Measurements from ENCODE around the gene CHTF18.
"Not testable (repeated sequence)": the region's sequence is repeated elsewhere in the genome, so short reads cannot be mapped to it uniquely, and the experiment has no call there.

CHTF18 gene

DNA sequence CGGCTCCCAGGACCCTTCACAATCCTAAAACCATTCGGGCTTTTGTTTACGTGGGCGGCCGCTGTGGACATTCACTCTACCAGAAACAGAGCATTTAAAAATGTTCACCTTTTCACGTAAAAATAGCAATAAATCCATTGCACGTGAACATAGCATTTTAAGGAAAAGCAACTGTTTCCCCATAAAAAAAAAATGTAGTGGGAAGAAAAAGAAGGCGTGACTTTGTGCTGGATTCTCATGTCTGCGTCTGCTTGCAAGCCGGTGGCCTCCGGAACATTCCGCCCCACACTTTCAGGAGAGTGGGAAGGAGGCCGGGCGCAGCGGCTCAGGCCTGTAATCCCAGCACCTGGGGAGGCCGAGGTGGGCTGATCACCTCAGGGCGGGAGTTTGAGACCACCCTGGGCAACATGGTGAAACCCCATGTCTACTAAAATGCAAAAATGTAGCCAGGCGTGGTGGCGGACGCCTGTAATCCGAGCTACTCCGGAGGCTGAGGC lies 25.5 kb downstream of the CHTF18 start:
- no peak for DNase-seq

DNA sequence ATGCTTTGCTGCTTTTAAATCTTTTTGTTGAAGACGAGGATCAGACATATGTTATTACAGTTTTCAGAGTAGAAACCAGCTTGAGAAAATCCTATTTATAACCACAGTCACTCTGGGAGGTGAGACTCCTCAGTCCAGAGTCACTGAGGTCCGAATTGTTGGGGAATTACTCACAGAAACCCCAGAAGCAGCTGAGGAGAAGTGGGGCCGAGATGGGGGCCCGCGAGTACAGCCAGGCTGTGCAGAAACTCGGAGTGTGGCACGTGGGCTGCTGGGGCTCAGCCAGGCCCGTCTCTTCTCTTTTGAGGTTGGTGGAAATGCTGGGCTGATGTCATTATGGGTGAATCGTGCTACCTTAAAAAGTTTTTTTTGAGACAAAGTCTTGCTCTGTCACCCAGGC lies 26.6 kb downstream of the CHTF18 start:
- DNase-seq = no peak

- no peak for DNase-seq
Observed at GRCh38 chr16:815861-816260, 27.4 kb downstream of the CHTF18 start.

GRCh38 chr16:817001-817906 lies 28.8 kb downstream of the CHTF18 start:
- DNase-seq = no peak

- no peak for DNase-seq
Observed at GRCh38 chr16:818132-818531, 29.7 kb downstream of the CHTF18 start.

DNA sequence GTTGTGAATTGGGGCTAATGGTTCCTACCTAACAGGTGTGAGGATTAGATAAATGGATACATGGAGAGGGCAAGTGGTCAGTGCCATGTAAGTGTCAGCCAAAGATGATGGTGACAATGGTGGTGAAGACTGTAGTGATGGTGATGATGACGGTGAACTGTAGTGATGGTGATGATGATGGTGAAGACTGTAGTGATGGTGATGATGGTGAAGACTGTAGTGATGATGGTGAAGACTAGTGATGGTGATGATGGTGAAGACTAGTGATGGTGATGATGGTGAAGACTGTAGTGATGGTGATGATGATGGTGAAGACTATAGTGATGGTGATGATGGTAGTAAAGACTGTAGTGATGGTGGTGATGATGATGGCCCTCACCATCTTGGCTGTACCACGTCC lies 30.2 kb downstream of the CHTF18 start:
- no peak for DNase-seq

DNA sequence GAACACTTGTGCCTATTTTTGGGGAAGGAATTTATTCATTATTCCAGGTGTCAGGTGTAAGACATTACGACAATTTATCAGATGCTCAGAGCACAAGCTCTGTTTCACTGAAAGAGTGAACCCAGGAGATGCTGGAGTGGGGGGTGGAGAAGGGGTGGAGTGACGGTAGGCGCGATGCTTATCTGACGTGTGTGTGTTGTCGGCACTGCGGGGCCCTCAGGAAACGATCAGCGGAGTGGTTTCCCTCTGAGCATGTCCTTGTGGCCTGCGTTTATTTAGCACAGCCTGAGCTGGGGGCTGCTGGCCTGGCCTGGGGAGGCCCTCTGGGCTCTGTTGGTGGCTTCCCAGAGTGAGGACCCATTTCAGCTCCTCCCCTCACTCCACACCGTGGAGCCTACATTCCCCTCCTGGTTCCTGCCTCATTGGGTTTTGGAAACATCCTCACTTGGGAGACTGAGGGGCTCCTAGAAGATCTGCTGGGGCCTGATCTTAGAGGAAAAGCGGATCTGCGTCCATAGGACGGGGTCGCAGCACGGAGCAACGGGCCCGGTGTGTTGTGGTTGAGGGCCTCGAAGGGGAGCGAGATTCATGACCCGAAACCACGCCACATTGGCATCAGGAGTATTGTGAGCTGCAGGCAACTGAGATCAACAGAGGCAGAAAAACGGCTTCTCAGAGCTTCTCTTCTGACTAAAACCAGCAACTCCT lies 31.1 kb downstream of the CHTF18 start:
- no peak for DNase-seq

- DNase-seq = not testable (repeated sequence)
Observed at GRCh38 chr16:820044-820408, 31.6 kb downstream of the CHTF18 start.

- no peak for DNase-seq
Observed at GRCh38 chr16:820748-821147, 32.3 kb downstream of the CHTF18 start.

DNA sequence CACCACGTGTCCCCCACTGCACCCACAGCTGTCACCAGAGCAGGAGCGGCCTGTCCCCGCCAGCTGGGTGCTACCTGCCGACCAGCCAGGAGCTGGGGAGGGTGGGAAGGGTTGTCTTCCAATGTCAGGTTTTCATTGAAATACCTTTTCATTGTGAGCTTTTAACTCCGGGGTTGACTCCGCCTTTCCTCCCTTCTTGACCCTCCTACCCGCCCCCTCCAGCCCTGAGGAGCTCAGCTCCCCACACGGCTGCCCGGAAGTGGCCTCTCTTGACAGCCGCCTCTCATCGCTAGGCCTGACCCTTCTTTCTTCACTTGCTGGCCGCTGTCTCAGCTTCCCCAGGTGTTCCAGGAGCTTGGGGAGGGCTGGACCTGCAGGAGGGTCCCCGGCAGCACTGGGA lies 33.3 kb downstream of the CHTF18 start:
- DNase-seq = no peak

DNA sequence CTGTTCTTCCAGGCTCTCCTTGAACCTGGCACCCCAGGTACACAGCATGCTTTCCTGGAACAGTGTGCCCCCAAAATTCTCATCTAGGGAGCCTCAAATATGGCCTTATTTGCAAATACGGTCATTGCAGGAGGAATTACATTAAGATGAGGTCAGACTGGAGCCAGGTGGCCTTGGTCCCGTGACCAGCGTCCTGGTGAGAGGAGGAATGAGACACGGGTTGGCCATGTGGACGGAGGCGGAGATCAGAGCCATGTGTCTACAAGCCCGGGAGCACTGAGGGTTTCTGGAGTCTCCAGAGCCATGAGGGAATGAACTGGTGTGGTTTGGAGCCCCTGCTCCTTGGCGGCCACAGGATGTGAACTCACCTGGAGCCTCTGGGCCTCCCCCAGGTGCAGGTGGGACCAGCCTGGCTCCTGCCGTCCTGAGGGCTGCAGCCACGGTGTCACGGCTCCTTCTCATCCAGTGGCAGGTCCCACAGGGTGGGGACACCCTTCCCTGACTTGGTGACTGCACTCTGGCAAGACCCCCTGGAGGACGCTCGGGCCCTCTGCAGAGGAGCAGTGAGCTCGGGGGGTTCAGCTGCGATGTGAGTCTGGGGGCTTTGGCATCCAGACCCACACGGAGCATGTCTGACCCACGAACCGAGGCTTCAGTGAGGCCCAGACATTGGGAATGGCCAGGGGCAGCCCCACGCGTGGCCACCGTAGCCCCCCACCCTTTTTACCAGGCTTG lies 33.9 kb downstream of the CHTF18 start:
- no peak for DNase-seq

GRCh38 chr16:822909-823297 lies 34.5 kb downstream of the CHTF18 start:
- DNase-seq = no peak

DNA sequence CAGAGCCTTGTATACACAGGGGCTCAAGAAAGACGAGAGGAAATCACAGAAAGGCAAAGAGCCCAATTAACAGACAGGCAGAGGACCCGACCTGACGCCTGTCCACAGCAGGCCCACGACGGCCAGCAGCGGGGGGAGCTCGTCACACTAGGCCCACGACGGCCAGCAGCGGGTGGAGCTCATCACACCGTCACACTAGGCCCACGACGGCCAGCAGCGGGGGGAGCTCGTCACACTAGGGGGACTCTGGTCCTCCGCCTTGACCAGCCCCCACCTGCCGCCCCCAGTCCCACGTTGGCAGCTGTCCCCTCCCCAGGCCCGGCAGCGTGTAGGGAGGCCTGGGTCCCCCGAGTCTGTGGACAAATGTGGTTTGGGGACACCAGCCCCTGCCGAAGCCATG lies 35.8 kb downstream of the CHTF18 start:
- no peak for DNase-seq

GRCh38 chr16:824601-825000 lies 36.2 kb downstream of the CHTF18 start:
- DNase-seq = no peak

GRCh38 chr16:825341-826061 lies 37.1 kb downstream of the CHTF18 start:
- DNase-seq = no peak

DNA sequence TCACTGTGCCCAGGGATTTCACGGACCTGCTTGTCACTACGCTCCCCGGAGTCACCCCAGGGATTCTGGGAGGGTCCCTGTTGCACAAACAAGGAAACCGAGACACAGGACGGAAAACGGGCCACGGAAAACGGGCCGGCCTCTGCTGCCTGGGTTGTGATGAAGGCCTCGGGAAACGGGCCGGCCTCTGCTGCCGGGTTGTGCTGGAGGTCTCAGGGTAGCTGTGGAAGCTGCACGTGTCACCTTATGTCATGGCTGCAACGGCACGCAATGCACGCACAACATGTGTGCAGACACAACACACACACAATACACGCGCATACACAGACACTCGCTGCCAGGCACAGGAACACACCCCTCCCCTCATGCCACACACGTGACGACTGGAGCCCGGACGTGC lies 39.1 kb downstream of the CHTF18 start:
- DNase-seq = no peak

DNA sequence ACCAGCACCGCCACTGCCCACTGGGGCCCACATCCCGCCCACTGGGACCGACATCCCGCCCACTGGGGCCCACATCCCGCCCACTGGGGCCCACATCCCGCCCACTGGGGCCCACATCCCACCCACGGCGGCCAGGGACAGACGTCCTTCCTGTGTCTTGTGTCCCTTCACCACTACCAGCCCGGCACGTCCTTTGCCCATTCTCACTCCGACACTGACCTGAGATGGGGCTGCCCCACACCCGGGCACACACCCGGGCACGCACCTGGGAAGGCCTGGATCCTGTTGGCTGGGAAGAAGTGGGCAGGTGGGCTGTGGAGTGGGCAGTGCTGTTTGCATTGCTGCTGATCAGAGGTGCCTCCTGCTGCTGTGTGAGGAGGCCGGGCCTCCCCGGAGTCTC lies 40.5 kb downstream of the CHTF18 start:
- DNase-seq = no peak

- no peak for DNase-seq
Observed at GRCh38 chr16:830107-830870, 41.9 kb downstream of the CHTF18 start.

GRCh38 chr16:830871-831570 lies 42.6 kb downstream of the CHTF18 start:
- DNase-seq = no peak

DNA sequence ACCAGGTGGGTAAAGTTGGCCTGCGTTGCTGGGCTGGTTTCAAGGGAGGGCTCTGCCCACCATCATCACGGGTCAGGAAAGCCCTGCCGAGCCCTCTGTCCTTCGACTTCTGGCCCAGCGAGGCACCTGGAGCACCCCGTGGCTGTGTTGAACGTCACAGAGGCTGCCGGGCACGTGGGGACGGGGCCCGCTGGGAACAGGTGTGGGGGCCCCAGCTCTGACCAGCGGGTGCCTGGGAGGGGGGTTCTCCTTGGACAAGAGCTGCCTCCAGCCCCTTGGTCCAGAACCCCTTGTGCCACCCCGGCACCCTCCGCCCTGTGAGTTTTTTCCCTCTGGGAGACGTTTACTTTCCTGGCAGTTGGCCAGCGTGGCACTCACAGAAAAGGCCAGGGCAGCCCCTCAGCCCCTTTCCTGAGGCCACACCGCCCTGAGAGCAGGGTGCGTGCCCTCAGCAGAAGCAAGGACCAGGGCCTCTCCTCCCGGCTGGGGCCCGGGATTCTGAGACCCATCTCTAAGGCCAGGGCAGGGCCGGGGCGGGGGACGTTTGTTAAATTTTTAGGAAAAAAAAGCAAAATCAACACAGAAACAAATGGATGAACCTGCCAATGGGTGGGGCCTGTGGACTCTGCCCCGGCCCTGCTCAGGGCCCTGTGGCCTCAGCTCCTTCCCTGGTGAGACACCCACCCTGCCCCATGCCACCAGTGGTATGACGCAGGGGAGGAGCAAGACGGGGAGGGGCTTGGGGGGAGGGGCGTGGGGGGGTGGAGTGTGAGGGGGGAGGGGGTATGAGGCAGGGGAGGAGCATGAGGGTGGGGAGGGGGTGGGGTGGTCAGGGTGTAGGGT lies 43.4 kb downstream of the CHTF18 start:
- DNase-seq = no peak
